Glomerular visceral epithelial cell (primary cell): ENCODE measurements around the gene TRMT11.
"Not testable (repeated sequence)": the region's sequence is repeated elsewhere in the genome, so short reads cannot be mapped to it uniquely, and the experiment has no call there.

Experiments
- DNase-seq: peaks from one replicate; pipeline ENCODE4 v3.0.0-alpha.2; 2016; ENCODE audit errors: extremely low spot score

TRMT11 gene

DNA sequence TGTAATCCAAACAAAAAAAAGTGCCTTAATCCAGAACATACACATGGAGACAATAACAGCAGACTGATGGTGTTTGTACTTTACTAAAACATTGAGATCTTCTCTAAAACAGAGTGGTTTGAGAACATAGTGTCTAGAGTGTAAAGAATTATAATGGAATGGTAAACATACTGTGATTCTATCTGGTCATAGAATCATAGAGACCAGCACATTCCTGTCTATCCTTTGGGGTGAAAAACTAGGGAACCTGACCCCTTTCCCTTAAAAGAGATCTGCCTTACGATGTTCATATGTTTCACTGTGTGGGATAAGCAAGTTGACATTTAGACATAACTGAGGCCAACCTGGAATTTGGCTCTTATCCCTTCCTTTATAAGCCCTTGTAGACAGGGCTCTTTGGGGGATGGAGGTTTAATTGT, 55.7 kb downstream of the TRMT11 start:
- DNase-seq: no peak

DNA sequence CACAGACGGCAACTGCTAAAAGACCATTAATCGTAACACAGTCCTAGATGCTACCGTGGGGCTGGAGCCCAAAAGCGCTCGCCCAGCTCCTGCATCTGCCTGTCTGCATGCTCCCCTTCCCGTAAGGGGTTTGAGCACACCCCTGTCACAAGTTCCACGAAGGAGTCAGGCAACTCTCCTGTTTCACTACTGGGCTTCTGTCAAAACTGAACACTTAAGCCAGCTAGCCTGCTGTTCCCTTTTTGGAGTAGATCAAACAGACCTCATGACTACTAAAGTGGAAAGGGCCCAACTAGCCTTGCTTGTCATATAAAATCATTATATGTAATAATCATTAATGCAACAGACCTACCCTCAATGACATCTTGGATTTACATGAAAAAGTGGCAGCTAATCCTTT, 61.3 kb downstream of the TRMT11 start:
- no peak for DNase-seq

DNA sequence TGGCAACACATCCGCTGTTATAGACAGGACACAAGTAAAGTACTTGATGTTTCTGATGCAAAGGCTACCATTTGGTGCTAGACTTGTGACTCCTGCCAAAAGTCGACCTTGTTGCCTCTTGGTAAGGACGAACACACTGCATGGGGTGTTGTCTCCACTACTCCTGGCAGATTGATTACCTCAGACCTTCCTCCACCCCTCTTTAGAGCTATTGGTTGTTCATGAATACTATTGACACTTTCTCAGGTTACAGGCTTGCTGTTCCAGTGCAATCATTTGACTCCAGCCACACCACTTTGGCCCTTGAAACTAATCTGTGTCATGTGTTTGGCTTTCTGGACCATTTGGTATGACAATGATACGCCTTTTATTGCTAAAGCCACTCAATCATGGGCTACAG, 62.3 kb downstream of the TRMT11 start:
- DNase-seq: no peak

DNA sequence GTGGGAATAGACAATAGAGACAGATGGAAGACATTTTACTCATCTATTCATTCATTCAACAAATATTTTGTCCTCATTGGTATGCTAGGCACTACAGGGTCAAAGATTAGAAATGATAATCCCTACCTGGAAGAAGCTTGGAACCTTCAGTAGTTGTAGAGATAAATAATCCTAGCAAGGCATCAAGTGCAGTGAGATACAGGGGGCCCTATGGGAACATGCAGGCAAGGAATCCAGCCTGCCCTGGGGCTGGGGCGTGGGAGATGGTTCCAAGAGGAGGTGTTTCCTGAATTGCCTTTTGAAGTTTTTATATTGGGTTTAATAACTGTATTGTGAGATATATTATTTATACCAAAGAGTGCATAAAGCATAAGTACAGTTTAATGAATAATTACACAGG, 64.5 kb downstream of the TRMT11 start:
- DNase-seq: no peak

DNA sequence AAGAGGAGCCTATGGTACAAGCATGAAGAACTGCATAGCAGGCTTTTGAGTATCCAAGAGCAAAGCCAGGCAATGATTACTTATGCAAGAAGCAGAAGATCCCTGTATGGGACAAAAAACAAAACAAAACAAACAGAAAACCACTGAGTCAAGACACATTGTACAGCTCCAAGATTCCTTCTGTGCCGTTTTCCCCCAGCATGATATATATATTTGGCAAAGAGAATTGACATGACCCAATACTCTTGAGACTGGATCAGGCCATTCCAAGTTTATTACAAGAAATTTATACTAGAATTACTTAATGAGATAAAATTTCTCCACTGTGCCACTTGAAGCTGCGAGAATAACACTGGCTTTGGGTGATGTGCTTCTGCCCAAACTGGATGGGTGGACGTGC, 65.5 kb downstream of the TRMT11 start:
- DNase-seq: no peak

DNA sequence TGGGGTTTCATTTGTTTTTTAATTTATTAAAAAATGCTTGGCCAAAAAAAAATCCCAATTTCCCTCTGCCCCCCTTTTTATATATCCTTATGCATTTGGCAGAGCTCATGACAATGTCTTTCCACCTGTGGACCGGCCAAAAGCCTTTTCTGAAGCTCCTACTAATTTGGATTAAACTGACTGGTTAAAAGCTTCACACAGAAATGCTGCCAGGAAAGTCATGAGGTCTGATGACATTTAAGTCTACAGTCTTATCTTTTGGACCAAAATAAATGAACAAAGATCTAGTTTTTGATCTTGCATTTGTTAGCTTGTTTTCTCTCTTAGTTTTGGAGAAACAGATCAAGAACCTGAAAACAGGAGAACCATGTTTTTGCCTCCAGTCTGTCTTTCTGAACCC, 66.1 kb downstream of the TRMT11 start:
- no peak for DNase-seq

DNA sequence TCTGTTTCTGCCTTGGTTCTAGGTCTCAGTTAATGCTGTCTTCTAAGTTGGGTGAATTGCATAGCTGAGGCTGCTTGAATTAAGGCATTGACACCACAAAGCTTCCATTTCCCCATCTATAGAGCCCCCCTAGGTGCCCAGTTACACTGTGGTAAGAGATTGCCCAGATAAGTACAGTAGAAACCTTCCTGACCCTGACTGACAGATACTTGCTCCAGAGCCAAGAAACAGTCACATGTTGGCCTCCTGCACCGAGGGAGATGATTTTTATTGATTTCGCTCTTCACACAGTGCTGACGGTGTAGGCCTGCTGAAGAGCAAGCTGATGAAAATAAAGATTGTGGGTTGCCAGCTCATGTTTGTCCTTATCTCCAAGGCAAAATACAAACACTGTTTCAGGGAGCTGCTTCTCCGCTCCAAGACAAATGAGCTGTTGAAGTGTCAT, 67.9 kb downstream of the TRMT11 start:
- no peak for DNase-seq

DNA sequence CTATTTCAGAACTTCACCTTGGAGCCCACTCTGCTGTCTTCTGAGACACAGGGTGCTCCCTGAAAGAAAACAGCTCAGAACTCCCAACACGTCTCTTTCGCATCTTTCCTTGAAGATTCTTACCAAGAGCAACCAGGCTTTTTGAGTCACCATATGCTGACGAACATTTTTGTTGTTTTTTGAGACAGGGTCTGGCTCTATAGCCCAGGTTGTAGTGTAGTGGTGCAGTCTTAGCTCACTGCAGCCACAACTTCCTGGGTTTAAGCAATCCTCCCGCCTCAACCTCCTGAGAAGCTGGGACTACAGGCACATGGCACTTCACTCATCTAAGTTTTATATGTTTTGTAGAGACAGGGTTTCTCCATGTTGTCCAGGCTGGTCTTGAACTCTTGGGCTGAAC, 68.5 kb downstream of the TRMT11 start:
- no peak for DNase-seq

DNA sequence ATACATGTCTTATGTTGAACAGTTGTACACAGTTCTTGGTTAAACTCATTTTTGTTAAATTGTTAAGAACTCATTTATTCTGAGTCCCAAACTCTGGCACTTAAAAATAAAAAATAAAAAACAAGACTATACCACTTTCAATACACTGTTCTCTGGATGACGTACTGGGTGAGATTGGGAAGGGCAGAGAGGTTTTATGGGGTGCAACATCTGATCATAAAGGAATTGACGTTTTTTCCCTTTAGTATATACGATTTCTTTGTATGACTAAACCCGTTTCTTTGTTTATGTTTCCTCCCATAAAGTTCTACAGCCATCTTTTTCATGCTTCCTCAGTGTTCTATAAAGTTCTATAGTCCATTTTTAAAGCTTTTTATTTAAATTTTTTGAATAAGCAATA, 69.1 kb downstream of the TRMT11 start:
- no peak for DNase-seq

DNA sequence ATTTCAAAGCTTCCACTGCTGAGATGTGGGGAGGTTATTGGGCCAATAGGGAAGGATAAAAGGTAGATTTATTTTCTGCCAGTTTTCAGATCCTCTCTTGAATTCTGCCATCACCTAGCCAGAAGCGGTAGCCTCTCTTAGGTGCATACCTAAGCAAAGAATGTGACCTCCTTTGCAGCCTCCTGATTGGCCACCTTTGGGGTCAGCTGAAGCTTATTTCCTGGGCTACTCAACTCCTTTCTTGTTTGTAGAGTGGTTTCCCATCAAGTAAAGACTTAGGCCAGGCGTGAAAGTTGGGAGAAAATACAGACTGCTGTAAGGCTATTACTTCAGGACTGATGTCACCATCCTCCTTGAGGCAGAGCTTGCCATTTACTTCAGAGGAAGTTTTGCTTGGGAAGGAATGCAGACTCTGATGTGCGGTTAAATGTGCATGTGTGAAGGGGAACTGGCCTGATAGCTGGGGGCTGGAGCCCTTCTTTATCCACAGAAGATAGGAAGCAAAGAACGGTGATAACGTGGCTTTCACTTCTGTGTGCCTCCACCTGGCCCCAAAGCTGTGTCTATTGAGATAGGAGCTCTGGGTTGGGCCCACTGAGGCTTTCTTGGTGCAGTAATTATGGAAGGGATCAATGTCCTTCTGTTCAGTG, 70.1 kb downstream of the TRMT11 start:
- DNase-seq: no peak

DNA sequence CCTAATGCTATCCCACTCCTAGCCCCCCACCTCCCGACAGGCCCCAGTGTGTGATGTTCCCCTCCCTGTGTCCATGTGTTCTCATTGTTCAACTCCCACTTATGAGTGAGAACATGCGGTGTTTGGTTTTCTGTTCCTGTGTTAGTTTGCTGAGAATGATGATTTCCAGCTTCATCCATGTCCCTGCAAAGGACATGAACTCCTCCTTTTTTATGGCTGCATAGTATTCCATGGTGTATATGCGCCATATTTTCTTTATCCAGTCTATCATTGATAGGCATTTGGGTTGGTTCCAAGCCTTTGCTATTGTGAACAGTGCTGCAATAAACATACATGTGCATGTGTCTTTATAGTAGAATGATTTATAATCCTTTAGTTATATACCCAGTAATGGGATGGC, 71.7 kb downstream of the TRMT11 start:
- not testable (repeated sequence) for DNase-seq

DNA sequence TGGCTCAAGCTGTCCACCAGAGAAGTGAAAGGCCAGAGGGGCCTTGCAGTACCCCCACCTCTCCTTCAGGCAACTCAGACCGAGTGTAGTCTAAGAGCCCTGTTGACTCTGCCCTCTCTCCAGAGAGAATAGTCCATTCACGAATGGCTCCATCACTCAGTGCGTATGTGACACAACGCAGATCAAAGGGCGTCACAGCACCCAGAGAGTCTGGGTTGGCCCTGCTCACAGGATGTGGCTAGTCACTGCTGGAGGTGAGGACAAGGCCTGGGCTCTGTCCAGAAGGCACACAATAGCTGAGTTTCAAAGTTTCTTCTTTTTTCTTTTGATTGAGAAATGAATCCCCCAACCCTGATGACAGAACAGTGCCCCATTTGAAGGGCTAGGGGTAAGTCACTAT, 74.1 kb downstream of the TRMT11 start:
- DNase-seq: no peak

DNA sequence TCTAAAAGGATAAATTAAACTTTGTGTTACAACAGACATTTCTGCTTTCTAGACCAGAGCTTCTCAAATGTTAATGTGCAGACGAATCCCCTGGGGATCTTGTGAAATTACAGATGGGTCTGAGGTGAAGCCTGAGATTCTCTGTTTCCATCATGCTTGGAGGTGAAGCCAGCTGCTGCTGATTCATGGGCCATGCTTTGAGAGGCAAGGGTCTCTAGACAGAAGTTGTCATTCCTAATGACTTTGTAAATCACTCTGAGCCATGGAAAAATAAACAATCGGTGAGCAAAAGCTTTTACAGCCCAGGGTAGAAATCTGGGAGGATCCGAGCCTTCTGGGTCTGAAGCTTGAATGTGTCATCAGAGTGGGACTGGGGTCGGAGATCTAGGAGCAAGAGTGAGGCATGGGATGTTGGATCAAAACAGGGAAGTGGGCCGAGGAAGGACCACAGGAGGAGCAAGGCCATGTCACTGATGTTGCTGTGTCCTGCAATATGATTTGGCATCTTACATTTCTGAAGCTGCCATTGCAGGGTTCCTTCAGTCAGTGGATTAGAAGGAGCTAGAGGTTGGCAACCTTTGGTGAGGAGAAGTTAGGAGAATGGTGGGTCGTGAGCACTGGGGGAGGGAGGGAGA, 77.3 kb downstream of the TRMT11 start:
- DNase-seq: no peak

DNA sequence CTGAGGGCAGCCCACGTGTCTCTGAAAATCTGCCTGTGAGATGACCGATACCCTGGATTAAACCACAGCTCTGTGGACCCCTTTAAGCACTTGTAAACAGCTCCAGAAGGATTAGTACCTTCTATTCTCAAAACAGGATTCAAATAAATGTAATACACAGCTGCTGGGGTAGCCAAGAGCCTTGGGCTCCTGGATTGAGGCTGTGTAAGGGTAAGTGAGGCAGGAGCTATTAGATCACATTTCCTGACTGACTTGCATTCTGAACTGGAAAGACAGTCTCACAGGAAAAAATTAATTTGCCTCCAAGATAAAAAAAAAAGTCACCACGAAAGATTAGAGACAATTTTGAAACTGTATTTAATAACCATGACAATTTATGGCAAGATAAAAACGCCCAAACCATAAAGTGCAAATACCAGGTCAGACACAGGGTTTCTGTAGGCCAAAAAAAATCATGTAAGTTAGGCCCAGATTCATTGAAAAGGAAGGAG, 78.0 kb downstream of the TRMT11 start:
- DNase-seq: no peak

DNA sequence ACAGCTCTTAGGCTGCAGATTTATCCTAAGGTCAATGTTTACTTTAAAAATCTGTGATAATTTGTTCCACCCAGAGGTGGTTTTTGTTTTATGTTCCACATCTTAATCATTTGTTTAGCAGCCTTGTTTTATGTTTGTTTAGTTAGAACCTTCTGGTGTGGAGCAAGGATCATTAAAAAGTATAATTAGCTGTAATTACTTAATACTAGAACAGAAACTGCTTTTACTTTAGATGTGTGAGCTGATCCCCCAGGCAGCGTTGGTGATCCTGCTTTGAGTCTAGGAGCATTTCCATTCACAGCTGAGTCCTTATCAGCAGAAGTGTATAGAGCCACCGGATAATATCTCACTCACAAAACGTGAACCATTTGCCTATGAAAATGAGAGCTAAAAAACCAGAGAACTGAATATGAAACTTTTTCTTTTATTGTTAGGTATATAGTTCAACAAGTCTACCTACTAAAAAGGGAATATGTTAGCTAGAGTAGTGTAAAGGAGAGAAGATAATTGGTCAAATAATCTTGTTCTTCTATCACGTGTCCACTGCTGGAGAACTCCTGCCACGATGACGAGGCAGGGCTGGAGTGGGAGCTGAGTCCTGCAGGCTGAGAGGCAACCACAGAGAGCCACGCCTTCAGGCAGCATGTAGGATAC, 78.5 kb downstream of the TRMT11 start:
- no peak for DNase-seq

DNA sequence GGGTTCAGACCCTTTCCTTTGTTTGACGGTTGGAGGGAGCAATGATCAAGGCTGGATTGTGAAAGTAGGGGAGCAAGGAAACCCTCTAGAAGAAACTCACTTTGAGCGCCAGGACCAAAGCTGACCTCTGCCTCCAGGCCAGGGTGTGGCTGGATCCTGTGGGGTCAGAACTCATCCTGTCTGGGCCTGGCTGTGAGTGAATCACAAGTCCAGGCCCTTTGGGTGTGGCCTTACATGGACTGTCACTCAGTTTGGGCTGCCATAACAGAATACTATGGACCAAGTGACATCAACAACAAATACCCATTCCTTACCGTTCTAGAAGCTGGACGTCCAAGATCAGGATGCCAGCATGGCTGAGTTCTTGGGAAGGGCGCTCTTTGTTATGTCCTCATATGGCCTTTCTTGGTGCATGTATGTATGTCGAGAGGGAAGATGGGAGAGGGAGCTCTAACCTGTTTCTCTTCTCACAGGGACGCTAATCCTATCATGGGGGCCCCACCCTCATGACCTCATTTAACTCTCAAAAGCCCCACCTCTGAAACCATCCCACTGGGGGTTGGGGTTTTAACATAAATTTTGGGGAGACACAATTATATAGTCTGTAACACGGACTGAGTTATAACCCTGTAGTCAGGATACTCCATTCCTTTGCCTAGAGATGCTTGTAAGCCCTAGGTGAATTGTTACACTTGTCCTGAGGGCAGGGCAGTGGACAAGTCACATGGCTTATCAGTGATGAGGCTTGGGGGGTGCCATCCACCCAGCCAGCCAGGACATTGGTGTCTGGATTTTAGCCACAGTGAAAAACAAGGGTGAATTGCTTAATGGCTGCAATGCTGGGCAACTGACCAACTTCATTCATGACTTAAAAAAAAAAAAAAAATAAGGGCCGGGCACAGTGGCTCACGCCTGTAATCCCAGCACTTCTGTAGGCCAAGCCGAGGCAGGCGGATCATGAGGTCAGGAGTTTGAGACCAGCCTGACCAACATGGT, 80.0 kb downstream of the TRMT11 start:
- DNase-seq: no peak

DNA sequence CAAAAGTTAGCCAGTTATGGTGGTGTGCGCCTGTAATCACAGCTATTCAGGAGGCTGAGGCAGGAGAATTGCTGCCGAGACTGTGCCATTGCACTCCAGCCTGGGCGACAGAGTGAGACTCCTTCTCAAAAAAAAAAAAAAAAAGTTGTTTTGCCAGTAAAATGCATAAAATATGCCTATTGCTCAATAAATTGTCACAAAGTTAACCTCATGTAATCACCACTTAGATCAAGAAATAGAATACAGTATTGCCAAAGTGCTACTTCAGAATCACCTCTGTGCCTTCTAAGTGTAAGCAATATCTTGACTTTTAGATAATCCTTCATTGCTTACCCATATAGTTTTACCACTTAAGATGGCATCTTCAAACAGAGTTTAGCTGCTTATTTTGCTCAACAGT, 80.7 kb downstream of the TRMT11 start:
- DNase-seq: no peak

DNA sequence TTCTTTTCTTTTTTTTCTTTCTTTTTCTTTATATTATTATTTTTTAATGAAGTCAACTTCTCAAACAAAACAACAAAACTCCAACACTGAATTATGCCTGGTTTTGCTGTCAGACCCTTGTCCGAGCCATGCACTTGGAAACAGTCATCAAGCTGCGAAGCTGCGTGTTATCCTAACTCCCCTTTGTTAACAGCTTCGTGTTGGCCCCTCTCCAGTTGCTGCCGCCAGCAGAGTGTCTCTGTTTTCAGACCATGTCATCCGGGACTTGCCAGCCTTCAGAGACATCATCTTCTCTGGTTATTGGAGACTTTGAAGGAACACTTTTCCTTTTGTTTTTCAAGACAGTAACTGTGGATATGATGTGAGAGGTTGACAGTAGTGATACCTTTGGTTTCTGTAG, 83.1 kb downstream of the TRMT11 start:
- DNase-seq: no peak

DNA sequence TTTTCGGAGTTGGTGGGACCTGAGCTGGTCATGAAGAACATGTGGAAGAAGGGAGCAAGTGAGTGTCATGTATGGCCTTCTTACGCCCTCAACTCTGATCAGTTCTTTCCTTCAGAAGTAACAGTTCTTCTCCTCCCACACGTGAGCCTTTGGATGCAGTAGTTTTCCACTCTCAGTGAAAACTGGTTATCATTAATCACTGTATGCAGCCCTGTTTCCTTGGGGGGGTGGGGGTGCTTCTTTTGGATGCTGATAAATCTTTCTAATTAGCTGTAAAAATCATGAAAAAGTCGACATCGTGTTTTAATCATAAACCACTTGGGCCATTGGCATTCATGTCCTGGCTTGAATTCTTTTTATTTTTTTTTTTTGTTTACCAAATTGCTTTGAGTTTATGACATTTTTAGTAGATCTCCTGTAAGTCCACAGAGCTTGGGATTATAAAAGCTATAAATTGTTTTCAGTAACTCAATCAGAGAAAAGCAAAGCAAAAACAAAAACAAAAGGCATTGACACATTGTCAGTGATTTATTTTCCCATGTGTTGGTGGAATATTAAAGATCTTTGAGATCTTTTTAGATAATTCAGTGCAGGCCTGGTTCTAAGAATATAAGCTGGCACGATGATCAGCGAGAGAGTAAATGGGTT, 84.8 kb downstream of the TRMT11 start:
- DNase-seq: no peak

DNA sequence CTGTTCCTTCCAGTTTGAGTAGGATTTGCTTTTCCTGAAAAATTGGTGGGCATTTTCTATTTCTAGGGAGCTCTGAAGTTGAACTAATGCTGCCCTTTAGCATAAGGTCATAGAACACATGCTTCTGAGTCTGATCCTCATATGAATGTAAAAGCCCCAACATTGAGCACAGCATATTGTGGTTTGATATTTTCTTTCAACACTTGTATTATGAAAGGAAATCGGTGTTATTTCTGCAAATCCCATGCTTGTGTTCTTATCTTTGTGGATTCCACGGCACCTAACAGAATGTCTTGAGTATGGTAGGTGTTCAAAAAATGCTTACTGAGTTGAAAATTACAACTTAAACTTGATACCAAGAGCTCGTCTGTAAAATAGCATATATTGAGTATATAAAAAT, 85.8 kb downstream of the TRMT11 start:
- DNase-seq: no peak

DNA sequence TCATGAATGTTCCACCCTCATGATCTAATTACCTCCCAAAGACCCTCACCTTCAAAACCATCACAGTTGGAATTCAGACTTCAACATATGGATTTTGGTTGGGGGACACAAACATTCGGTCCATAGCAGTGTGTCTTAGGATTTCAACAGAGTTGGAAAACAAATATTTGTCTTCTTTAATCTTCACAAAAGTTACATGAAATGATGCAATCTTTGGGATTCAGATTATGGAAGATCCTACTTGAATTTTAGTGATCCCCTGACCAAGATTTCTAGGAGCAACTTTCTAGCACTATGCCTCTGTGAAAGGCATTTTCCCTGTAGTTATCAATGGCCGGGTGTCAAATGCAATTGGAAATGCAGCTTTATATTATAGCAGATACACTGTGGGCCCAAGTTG, 86.5 kb downstream of the TRMT11 start:
- no peak for DNase-seq
